GM10847 (cell line): Measurements from ENCODE around the gene PRDX3.

Source experiments
- POLR2A ChIP-seq: IDR thresholded peaks from 2 replicates; pipeline ENCODE4 v1.6.1; 2011; ENCODE audit not compliant: insufficient read length; ENCODE audit errors: extremely low read depth

PRDX3 gene

GRCh38 chr10:119149729-119150128 lies 28.9 kb downstream of the PRDX3 start:
- TF ChIP-seq POLR2A, result no peak

DNA sequence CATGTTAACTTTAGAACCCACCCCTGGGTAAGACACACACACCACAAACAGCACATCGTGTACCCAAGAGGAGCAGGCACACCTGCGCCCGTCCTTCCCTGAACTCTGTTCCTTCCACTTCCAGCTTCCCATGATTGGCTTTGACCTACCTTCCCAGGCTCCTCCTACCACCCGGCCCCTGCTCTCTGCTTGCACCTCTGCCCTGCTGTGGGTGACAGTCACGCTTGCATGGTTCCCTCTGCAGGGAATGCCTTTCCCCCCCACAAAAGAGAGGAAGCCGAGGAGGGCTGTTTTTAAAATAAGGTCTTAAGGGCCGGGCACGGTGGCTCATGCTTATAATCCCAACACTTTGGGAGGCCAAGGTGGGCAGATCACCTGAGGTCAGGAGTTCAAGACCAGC lies 29.5 kb downstream of the PRDX3 start:
- TF ChIP-seq POLR2A, result no peak

GRCh38 chr10:119143657-119144056 lies 35.0 kb downstream of the PRDX3 start:
- TF ChIP-seq POLR2A, result no peak

GRCh38 chr10:119140603-119141245 lies 37.9 kb downstream of the PRDX3 start:
- no peak for TF ChIP-seq POLR2A

DNA sequence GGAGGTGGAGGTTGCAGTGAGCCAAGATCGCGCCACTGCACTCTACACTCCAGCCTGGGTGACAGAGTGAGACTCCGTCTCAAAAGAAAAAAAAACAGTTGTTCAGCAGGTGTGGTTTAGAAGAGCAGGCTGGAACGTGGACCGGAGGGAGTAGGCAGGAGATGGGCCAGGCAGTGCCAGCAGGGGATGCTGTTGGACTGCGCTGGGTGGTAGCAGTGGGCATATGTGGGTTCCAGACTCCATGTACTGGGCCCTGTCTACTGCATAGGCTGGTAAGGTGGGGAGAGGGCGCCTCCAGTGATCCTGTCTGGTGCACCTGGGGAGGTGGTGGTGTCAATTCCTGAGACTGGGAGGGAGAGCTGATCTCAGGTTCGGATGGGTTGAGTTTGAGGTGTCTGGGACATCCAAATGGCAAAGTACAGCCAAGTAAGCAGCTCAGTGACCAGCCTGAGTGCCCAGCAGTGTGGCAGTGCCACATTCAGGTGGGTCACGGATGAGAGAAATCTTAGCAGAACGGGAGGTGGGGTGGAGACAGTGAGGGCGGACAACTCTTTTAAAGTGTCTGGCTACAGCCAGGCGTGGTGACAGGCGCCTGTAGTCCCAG lies 39.0 kb downstream of the PRDX3 start:
- TF ChIP-seq POLR2A, result no peak

DNA sequence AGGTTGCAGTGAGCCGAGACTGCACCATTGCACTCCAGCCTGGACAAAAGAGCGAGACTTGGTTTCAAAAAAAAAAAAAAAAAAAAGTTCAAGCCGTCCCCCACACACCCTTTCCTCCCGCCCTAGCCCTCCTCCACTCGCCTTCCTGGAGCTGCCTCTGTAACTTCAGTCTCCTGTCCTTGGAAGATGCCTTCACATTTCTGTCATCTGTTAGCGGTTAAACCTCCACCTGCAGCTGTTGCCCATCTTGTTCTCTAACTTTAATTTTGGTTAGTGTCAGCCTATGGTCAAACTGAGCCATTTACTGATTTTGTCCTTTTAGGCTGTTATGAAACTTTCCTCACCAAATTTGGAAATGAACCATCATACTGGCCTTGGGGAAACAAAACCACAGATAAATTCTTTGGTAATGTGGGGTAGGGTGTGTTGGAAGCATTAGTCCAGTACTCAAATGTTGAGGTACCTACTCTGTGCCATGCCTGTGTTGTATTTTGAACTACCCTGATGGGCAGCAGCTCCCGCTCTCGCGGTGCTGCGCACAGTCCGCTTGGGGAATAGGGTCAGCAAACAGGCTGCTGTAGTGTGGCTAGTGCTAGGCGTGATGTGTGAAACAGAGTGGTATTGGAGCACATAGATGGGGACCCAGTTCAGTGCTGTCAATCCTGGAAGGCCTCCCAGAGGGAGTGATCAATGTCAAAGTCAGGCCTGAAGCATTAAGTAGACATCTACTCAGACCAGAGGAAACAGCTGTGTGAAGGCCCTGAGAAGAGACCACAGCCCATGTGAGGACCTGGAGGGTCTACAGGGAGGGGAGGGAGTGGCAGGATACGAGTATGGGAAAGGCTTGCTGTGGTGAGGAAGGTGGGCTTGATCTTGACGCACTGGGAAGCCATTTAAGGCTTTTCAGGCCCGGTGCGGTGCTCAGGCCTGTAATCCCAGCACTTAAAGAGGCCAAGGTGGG lies 40.0 kb downstream of the PRDX3 start:
- TF ChIP-seq POLR2A, result no peak

GRCh38 chr10:119136084-119136483 lies 42.5 kb downstream of the PRDX3 start:
- TF ChIP-seq POLR2A, result no peak

- TF ChIP-seq POLR2A, result no peak
Observed at GRCh38 chr10:119135513-119135881, 43.1 kb downstream of the PRDX3 start.

GRCh38 chr10:119133949-119134348 lies 44.7 kb downstream of the PRDX3 start:
- no peak for TF ChIP-seq POLR2A

DNA sequence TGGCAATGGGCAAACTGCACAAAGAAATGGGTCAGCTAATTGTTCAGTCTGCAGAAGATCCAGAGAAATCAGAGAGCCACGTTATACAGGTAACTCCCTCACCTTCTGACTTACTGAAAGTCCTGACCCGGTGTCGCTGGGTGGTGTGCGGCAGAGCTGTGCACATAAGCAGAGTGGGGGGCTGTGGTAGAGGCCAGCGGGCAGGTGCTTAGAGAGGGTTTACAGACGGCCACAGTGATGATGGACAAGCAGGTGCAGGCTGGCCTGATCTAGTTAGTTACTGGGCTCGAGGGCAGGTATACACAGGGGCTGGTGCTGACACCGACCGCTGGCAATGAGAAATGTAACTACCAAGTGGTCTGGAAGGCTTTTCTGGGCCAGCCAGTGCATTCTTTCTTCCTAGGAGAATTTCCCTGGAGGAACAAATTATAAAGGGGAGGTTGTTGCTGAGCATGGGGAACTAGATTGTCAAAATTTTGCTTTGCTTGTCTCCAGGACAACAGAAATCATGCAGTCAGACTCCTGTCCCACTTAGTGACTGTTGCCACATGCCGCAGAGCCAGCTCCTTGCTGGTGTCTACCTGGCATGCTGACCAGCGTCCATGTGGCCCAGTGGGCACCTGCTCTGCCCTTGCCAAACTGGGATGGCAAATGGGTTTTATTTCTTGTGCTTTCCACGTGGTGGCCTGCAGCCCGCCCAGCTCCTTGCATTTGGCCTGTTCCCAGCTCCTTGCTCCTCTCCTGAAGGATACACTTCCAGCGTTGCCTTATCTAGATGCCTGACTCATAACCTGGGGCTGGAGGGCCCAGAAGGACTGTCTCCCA lies 45.9 kb downstream of the PRDX3 start:
- TF ChIP-seq POLR2A, result no peak

DNA sequence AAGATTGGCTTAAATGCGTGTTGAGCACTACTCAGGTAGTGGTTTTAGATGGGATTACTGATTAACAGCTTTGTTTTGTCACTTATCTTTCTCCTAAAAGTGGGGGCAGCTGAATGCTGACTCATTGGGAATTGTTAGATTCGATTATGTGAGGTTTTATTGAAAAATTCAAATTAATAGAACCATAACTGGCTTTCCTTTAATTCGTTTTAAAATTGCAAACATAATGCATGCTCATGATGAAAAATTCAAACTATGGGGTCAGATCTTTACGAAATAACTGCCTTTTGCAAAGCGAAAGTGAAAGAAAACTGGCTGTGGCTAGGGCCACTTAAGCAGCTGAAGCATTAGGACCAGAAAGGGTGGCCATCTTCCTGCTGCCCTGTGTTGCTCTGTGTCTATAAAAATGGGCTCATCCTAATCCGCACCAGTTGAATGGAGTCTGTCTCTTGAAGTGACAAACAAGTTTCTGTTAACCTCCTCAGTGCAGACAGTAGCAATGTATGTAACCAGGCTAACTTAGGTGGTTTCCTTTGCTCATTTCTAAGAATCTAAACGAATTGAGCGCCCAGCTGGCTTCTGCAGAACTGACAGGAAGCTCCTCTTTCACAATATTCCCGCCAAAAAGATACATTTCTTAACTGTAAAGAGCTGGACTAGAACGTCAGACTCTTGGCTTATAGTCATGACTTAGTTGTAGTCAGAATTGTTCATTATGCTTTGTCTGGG lies 46.9 kb downstream of the PRDX3 start:
- TF ChIP-seq POLR2A, result no peak

DNA sequence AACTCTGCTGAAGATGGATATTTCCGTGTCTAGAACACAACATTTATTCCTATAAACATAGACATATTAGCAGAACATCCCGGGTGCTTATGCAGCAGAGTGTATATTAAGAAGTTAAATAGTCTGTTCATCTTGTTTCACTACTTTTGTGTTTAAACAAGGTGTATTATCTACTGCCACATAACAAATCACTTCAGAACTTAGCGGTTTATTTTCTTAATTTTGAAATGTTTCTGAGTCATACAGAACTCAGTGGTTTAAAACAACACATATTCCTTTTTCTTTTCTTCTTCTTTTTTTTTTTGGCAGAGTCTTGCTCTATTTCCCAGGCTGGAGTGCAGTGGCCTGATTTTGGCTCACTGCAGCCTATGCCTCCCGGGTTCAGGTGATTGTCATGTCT lies 48.9 kb downstream of the PRDX3 start:
- no peak for TF ChIP-seq POLR2A

DNA sequence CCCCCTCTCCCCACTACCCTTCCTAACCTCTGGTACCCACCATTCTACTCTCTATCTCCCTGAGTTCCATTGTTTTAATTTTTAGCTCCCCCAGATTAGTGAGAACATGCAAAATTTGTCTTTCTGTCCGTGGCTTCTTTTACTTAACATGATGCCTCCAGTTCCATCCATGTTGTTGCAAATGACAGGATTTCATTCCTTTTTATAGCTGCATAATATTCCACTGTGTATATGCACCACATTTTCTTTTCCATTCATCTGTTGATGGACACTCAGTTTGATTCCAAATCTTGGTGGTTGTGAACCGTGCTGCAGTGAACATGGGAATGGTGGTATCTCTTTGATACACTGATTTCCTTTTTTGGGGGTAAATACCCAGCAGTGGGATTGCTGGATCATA lies 52.7 kb downstream of the PRDX3 start:
- TF ChIP-seq POLR2A, result no peak

DNA sequence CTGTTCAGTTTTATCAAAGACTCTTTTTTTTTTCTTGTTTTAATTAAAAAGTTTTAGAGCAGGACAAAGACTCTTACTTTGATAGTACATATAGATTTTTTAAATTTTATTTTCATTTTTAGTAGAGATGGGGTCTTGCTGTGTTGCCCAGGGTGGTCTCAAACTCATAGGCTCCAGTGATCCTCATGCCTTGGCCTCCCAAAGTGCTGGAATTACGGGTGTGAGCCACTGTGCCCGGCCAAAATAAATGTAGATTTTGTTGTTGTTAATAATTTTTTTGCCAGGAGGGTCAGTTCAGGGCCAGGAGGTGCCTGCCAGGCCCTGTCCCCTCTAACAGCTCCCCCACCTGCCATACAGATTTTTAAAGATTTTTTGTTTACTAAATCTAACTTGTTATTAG lies 57.7 kb downstream of the PRDX3 start:
- TF ChIP-seq POLR2A, result no peak
